Mesendoderm (in vitro differentiated cells): Measurements from ENCODE around the gene ANKFN1.
A peak's percentile ranks its signal among the peaks of the same experiment; 100 is the strongest.

Source experiments
- DNase-seq: peaks from one replicate; pipeline ENCODE4 v3.0.0; 2013
- H2AK5ac ChIP-seq: 2 replicates; pipeline ENCODE4 v1.6.1; 2013; ENCODE audit warnings: low read length, inconsistent platforms
- H2BK120ac ChIP-seq: 2 replicates; pipeline ENCODE4 v1.6.1; 2013; ENCODE audit warnings: low read depth, mild to moderate bottlenecking, low read length, moderate library complexity, mixed read lengths
- H2BK15ac ChIP-seq: replicated peaks from 2 replicates; pipeline ENCODE4 v1.6.1; 2013; ENCODE audit warnings: low read depth, mild to moderate bottlenecking, moderate library complexity
- H2BK5ac ChIP-seq: 2 replicates; pipeline ENCODE4 v1.6.1; 2013; ENCODE audit warnings: low read length, inconsistent platforms
- H3K18ac ChIP-seq: 2 replicates; pipeline ENCODE4 v1.6.1; 2013; ENCODE audit warnings: mild to moderate bottlenecking, low read length, mixed read lengths
- H3K23ac ChIP-seq: one replicate; pipeline ENCODE4 v1.6.1; 2013; ENCODE audit warnings: low read length
- H3K27ac ChIP-seq: 2 replicates; pipeline ENCODE4 v1.5.1; 2013; ENCODE audit warnings: low read depth, mild to moderate bottlenecking, inconsistent platforms, low read length, moderate library complexity
- H3K27me3 ChIP-seq: 2 replicates; pipeline ENCODE4 v1.6.1; 2013; ENCODE audit warnings: low read length, control low read depth, mild to moderate bottlenecking, inconsistent platforms; ENCODE audit not compliant: insufficient read depth, poor library complexity
- H3K36me3 ChIP-seq: 2 replicates; pipeline ENCODE4 v1.6.1; 2013; ENCODE audit warnings: low read length, inconsistent platforms; ENCODE audit not compliant: control insufficient read depth, insufficient read depth
- H3K4ac ChIP-seq: one replicate; pipeline ENCODE4 v1.6.1; 2013; ENCODE audit warnings: low read depth, mild to moderate bottlenecking, low read length, moderate library complexity
- H3K4me1 ChIP-seq: 2 replicates; pipeline ENCODE4 v1.6.1; 2013; ENCODE audit warnings: low read depth, low read length, inconsistent platforms; ENCODE audit not compliant: control insufficient read depth
- H3K4me2 ChIP-seq: 2 replicates; pipeline ENCODE4 v1.6.1; 2013; ENCODE audit warnings: low read length
- H3K4me3 ChIP-seq: 2 replicates; pipeline ENCODE4 v1.5.1; 2013; ENCODE audit warnings: mild to moderate bottlenecking, low read length
- H3K56ac ChIP-seq: one replicate; pipeline ENCODE4 v1.6.1; 2013; ENCODE audit warnings: low read length
- H3K79me1 ChIP-seq: 2 replicates; pipeline ENCODE4 v1.6.1; 2013; ENCODE audit warnings: low read length, inconsistent platforms
- H3K79me2 ChIP-seq: 2 replicates; pipeline ENCODE4 v1.6.1; 2013; ENCODE audit warnings: mild to moderate bottlenecking, low read length; ENCODE audit not compliant: control insufficient read depth, insufficient read depth
- H3K9ac ChIP-seq: 2 replicates; pipeline ENCODE4 v1.6.1; 2013; ENCODE audit warnings: low read length, inconsistent platforms
- H4K5ac ChIP-seq: one replicate; pipeline ENCODE4 v1.6.1; 2013; ENCODE audit warnings: low read length
- H4K8ac ChIP-seq: one replicate; pipeline ENCODE4 v1.6.1; 2013; ENCODE audit warnings: low read depth, mild to moderate bottlenecking, control low read depth, low read length, moderate library complexity
- WGBS: extraction: QIAGEN DNeasy Blood & Tissue Kit; methylation state at CpG from one replicate; pipeline ENCODE4 v1.1.7; 2013; ENCODE audit warnings: low lambda C conversion rate, missing lambda C conversion rate; ENCODE audit not compliant: insufficient coverage; ENCODE audit errors: extremely low coverage; 5-methylcytosine and 5-hydroxymethylcytosine counted together

The ANKFN1 gene

GRCh38 chr17:56317351-56318208 is 164.3 kb downstream of the ANKFN1 start:
- Histone ChIP-seq H3K27ac (no peak overlapping the region), H2BK5ac (no peak overlapping the region), H2BK120ac (no peak overlapping the region), H3K56ac (no peak overlapping the region), H3K4me3 (no peak overlapping the region), H2AK5ac (no peak overlapping the region), H2BK15ac (no peak overlapping the region), H4K8ac (no peak overlapping the region), H3K9ac (no peak overlapping the region), H3K27me3 (no peaks in the 10 kb centered on the region), H3K4ac (no peak overlapping the region), H3K4me1 (no peaks in the 10 kb centered on the region), H3K79me2 (no peaks in the 10 kb centered on the region), H3K79me1 (no peaks in the 10 kb centered on the region), H4K5ac (no peak overlapping the region), H3K18ac (no peak overlapping the region), H3K4me2 (no peak overlapping the region), H3K23ac (no peak overlapping the region), H3K36me3 (no peaks in the 10 kb centered on the region)
- WGBS: no CpG with 5 or more reads among the region's 4 CpGs
- DNase-seq: no peak

DNA sequence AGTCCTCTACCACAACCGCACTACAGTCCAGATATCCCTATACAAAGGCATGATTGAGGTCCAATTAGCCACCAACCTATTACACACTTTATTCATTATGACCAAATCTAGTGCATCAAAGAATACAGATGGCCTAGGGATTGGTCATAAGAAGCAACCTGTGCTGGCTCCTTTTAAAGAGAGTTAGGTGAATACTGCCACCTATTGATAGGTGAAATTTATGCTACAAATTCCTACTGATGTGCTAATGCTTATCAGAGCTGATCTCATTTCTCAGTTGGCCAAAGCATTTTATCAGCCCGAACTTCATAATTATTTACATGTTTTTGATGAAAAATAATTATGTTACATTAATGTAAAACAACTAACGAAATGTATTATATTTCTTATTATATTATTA is 166.3 kb downstream of the ANKFN1 start:
- H2BK120ac ChIP-seq: no peak overlapping the region

DNA sequence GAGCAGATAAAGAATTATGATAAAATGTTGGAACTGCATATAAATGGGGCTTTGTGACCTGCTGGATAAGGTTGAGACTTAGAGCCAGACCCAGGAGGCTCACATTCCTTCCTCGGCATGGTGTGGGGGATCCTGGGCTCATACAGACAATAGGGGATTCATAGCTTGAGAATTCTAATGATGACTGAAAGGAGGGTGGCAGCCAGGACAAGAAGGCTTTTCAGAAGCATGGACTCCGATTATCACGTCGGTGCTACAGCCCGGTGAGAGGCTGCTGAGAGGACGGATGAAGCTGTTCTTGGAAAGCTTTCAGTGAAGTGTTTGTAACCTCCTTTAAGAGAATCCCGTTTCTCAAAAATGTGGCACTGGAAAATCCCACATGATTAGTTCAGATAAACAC is 167.2 kb downstream of the ANKFN1 start:
- DNase-seq: peak; percentile 71
- Histone ChIP-seq H3K9ac (no peak overlapping the region), H3K79me2 (no peaks in the 10 kb centered on the region), H2BK5ac (no peak overlapping the region), H3K4me1 (no peaks in the 10 kb centered on the region), H2AK5ac (no peak overlapping the region), H3K18ac (no peak overlapping the region), H4K8ac (no peak overlapping the region), H3K27ac (peak overlapping the region; percentile 57), H3K56ac (no peak overlapping the region), H3K23ac (no peak overlapping the region), H4K5ac (no peak overlapping the region), H3K4ac (no peak overlapping the region), H3K4me2 (no peak overlapping the region), H3K79me1 (no peaks in the 10 kb centered on the region), H3K36me3 (no peaks in the 10 kb centered on the region), H3K4me3 (no peak overlapping the region), H2BK15ac (no peak overlapping the region), H2BK120ac (no peak overlapping the region), H3K27me3 (no peaks in the 10 kb centered on the region)
- no CpG with 5 or more reads among the region's 7 CpGs for WGBS

More for the DNA sequence above, 166.3 kb downstream of the ANKFN1 start:
- H3K9ac ChIP-seq: no peak overlapping the region
- H3K27me3 ChIP-seq: no peaks in the 10 kb centered on the region
- H3K23ac ChIP-seq: no peak overlapping the region
- H3K79me1 ChIP-seq: no peaks in the 10 kb centered on the region
- no peak overlapping the region for H2BK5ac ChIP-seq
- H3K4me1 ChIP-seq: no peaks in the 10 kb centered on the region
- WGBS: no CpG with 5 or more reads among the region's 3 CpGs
- H3K4ac ChIP-seq: no peak overlapping the region
- no peak overlapping the region for H4K5ac ChIP-seq
- no peak overlapping the region for H3K18ac ChIP-seq
- no peaks in the 10 kb centered on the region for H3K79me2 ChIP-seq
- H3K27ac ChIP-seq: no peak overlapping the region
- H4K8ac ChIP-seq: no peak overlapping the region
- no peak overlapping the region for H2BK15ac ChIP-seq
- DNase-seq: peak; percentile 81
- H3K56ac ChIP-seq: no peak overlapping the region
- no peak overlapping the region for H2AK5ac ChIP-seq
- no peak overlapping the region for H3K4me2 ChIP-seq
- H3K36me3 ChIP-seq: no peaks in the 10 kb centered on the region
- H3K4me3 ChIP-seq: no peak overlapping the region

GRCh38 chr17:56322991-56323390 is 169.7 kb downstream of the ANKFN1 start:
- no peak overlapping the region for H3K4me2 ChIP-seq
- no peak overlapping the region for H3K4ac ChIP-seq
- no peak overlapping the region for H2AK5ac ChIP-seq
- no peak overlapping the region for H2BK15ac ChIP-seq
- H3K9ac ChIP-seq: no peak overlapping the region
- no peak overlapping the region for H3K56ac ChIP-seq
- no CpG with 5 or more reads among the region's 2 CpGs for WGBS
- no peak overlapping the region for H2BK120ac ChIP-seq
- H3K23ac ChIP-seq: no peak overlapping the region
- H4K5ac ChIP-seq: no peak overlapping the region
- H3K4me1 ChIP-seq: no peaks in the 10 kb centered on the region
- H3K27ac ChIP-seq: no peak overlapping the region
- no peak overlapping the region for H3K18ac ChIP-seq
- DNase-seq: no peak
- no peak overlapping the region for H4K8ac ChIP-seq
- H3K79me1 ChIP-seq: no peaks in the 10 kb centered on the region
- no peaks in the 10 kb centered on the region for H3K79me2 ChIP-seq
- no peaks in the 10 kb centered on the region for H3K36me3 ChIP-seq
- no peak overlapping the region for H3K4me3 ChIP-seq
- no peak overlapping the region for H2BK5ac ChIP-seq
- no peaks in the 10 kb centered on the region for H3K27me3 ChIP-seq

DNA sequence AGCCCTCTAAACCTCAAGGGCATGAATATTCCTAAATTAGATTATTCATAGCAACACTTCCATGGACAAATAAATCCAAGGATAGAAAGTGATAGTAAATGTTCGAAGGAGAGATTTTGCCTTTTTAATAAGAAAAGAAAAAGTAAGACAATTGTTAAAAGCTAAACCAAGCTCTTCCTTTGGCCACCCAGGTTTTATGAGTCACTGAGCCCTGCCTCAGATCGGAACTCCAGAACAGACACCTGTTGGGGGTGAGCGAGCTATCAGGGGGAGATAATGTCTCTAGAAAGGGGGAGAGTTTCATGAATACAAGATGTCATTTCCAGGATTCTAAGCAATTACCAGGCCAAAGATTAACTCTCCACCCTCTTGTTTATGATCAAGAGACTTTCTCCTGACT is 171.4 kb downstream of the ANKFN1 start:
- Histone ChIP-seq H3K4ac (no peak overlapping the region), H3K4me1 (no peaks in the 10 kb centered on the region), H4K5ac (no peak overlapping the region), H2BK5ac (no peak overlapping the region), H3K23ac (no peak overlapping the region), H4K8ac (no peak overlapping the region), H3K79me1 (no peaks in the 10 kb centered on the region), H3K79me2 (no peaks in the 10 kb centered on the region), H3K4me3 (no peak overlapping the region), H3K9ac (no peak overlapping the region), H2BK15ac (no peak overlapping the region), H3K27ac (no peak overlapping the region), H3K4me2 (no peak overlapping the region), H3K56ac (no peak overlapping the region), H3K18ac (no peak overlapping the region), H3K36me3 (no peaks in the 10 kb centered on the region), H2AK5ac (no peak overlapping the region), H3K27me3 (no peaks in the 10 kb centered on the region), H2BK120ac (no peak overlapping the region)
- no peak for DNase-seq
- no CpG with 5 or more reads among the region's 3 CpGs for WGBS
